Measurements from ENCODE around the gene SORCS2. TPM values are rescaled to one million over a fixed set of nuclear protein-coding genes. Genes with fewer than 3 reads are reported as not detected.

The SORCS2 gene
- total RNA-seq, 4 donors from 2014 or later, result 0.26 to 17.1 (median 2.9) TPM

- no peak for DNase-seq
- H3K27ac ChIP-seq, result no peak overlapping the region
- no peaks in the 10 kb centered on the region for H3K9me3 ChIP-seq
- intact Hi-C loops (cut with DNase I; ENCODE audit: low total_unique reads), result no loop called here
- no peaks in the 10 kb centered on the region for H3K27me3 ChIP-seq
- H3K4me3 ChIP-seq, result no peak overlapping the region
- TF ChIP-seq POLR2A (IDR thresholded peaks at IDR 0.05), result no peak
- H3K36me3 ChIP-seq, result no peaks in the 10 kb centered on the region
- H3K4me1 ChIP-seq, result peaks cover 0 to 7% of the 10 kb centered on the region in 2 donors
These were observed 97.3 kb downstream of the SORCS2 start for GRCh38 chr4:7289589-7289988.

DNA sequence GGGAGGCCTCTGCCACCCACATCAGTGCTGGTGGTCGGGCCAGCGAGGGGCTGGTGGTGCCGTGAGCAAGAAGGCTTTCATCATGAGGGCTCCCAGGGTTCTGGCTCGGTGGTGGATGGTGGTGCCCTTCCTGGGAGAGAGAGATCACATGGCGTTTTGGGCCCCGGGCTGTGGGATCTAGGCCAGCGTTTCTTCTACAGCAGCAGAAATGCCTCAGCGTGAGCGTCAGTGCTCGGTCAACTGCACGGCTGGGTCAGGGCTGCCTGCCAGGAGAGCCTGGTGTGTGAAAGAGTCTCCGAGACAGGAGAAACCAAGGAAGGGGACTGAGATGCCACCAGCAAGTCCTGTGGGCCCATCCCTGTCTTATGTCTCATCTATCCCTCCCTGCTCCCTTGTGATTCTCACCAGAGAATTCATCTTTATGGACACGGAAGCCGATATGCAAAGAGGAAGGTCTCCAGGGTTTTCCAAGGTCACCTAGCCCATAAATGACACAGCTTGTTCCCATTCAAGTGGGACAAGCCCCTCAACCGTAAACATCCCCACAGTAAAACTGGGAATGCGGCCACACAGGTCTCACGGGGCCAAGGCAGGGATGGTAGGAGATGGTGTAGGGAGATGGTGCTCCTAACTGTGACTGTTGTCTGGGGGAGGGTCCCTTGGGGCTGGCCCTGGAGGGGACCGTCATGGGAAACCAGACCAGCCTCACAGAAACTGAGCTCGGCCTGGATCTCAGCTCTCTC lies 99.2 kb downstream of the SORCS2 start:
- H3K27me3 ChIP-seq, result no peaks in the 10 kb centered on the region
- intact Hi-C loops (cut with DNase I; ENCODE audit: low total_unique reads), result no loop called here

GRCh38 chr4:7293703-7294102 lies 101.4 kb downstream of the SORCS2 start:
- Histone ChIP-seq H3K36me3 (no peaks in the 10 kb centered on the region), H3K27me3 (no peaks in the 10 kb centered on the region), H3K4me1 (peaks cover 0 to 6% of the 10 kb centered on the region in 2 donors), H3K4me3 (no peak overlapping the region), H3K9me3 (no peaks in the 10 kb centered on the region), H3K27ac (no peak overlapping the region)
- TF ChIP-seq, protein P1, sequence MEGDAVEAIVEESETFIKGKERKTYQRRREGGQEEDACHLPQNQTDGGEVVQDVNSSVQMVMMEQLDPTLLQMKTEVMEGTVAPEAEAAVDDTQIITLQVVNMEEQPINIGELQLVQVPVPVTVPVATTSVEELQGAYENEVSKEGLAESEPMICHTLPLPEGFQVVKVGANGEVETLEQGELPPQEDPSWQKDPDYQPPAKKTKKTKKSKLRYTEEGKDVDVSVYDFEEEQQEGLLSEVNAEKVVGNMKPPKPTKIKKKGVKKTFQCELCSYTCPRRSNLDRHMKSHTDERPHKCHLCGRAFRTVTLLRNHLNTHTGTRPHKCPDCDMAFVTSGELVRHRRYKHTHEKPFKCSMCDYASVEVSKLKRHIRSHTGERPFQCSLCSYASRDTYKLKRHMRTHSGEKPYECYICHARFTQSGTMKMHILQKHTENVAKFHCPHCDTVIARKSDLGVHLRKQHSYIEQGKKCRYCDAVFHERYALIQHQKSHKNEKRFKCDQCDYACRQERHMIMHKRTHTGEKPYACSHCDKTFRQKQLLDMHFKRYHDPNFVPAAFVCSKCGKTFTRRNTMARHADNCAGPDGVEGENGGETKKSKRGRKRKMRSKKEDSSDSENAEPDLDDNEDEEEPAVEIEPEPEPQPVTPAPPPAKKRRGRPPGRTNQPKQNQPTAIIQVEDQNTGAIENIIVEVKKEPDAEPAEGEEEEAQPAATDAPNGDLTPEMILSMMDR (IDR thresholded peaks at IDR 0.05), result no peak
- no peak for DNase-seq
- intact Hi-C loops (cut with DNase I; ENCODE audit: low total_unique reads), result no loop called here

More for the DNA sequence above, 99.2 kb downstream of the SORCS2 start:
- TF ChIP-seq, protein P1 (IDR thresholded peaks at IDR 0.05), result no peak
- no peak for TF ChIP-seq POLR2A (IDR thresholded peaks at IDR 0.05)
- no peaks in the 10 kb centered on the region for H3K9me3 ChIP-seq
- H3K27ac ChIP-seq, result no peak overlapping the region
- no peaks in the 10 kb centered on the region for H3K36me3 ChIP-seq
- peaks cover 0 to 6% of the 10 kb centered on the region in 2 donors for H3K4me1 ChIP-seq
- H3K4me3 ChIP-seq, result no peak overlapping the region
- DNase-seq, result peak; percentile 31 to 61

GRCh38 chr4:7294176-7294756 lies 101.9 kb downstream of the SORCS2 start:
- no peak overlapping the region for H3K27ac ChIP-seq
- no peaks in the 10 kb centered on the region for H3K36me3 ChIP-seq

DNA sequence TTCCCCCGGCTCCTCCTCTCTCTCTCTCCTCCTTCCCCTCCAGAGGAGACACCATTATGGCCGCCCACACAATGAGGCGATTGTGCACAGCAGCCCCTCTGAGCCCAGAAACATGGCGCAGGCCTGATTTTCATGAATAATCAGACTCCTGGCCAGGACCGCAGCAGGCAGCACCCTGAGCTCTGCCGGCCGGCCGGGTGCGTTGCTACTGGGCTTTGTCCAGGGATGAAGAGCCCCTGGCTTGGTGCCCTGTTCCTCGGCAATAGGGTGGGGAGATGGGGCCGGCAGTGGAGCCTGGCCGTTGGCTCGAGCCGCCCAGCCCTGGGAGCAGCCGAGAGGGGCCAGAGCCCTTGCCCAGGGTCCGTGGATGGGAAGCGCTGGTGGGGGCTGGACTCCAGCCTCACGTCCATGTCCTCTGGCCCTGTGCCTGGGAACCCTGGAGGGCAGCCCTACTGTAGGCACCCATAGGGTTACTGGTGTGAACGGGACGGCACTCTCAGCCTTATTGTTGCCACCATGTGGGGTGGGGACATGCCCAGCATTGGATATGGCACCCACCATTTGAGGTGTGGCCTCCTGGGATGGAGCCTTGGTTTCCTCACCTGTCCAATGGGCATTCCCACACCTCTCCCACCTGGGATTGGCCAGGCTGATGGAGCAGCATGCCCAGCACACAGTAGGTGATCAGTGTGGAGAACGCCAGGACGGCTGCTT lies 103.0 kb downstream of the SORCS2 start:
- Histone ChIP-seq H3K4me3 (no peak overlapping the region), H3K4me1 (peaks cover 0 to 6% of the 10 kb centered on the region in 2 donors), H3K27ac (no peak overlapping the region), H3K9me3 (no peaks in the 10 kb centered on the region), H3K27me3 (no peaks in the 10 kb centered on the region), H3K36me3 (no peaks in the 10 kb centered on the region)
- TF ChIP-seq, protein P1 (IDR thresholded peaks at IDR 0.05), result no peak
- no peak for TF ChIP-seq POLR2A (IDR thresholded peaks at IDR 0.05)
- intact Hi-C loops (cut with DNase I; ENCODE audit: low total_unique reads), result loop anchor here (5.0 kb wide), 1 partner anchor 103 kb away; the partner anchor contains the start of gene SORCS2
- peak; percentile 43 to 75 for DNase-seq

More at GRCh38 chr4:7294176-7294756, 101.9 kb downstream of the SORCS2 start:
- Histone ChIP-seq H3K27me3 (no peaks in the 10 kb centered on the region), H3K4me3 (no peak overlapping the region), H3K9me3 (no peaks in the 10 kb centered on the region), H3K4me1 (peaks cover 0 to 6% of the 10 kb centered on the region in 2 donors)
- intact Hi-C loops (cut with DNase I; ENCODE audit: low total_unique reads), result no loop called here
- no peak for DNase-seq
- no peak for TF ChIP-seq POLR2A (IDR thresholded peaks at IDR 0.05)
- TF ChIP-seq, protein P1 (IDR thresholded peaks at IDR 0.05), result no peak

Data from uterus (tissue), 4 donors.